ENCODE data around the gene ILF3. TPM values are rescaled to one million over a fixed set of nuclear protein-coding genes. Genes with fewer than 3 reads are reported as not detected.

ILF3 gene
- total and polyA plus RNA-seq, 2 donors (not counting 1 experiment from before 2014, with no cell fraction given) = 78.4 to 109 TPM

DNA sequence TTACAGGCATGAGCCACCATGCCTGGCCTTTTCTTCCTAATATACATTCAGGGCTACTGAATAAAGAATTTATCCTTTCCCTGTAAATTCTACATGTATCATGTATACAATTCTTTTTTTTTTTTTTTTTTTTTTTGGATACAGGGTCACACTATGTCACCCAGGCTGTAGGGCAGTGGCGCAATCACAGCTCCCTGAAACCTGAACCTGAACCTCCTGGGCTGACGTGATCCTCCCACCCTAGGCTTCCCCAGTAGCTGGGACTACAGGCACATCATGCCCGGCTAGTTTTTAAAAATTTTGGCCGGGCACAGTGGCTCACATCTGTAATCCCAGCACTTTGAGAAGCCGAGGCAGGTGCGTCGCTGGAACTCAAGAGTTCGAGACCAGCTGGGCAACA is 35.3 kb upstream of the ILF3 start:
- no peaks in the 10 kb centered on the region for H4K20me1 ChIP-seq (ENCODE audit: control insufficient read depth, extremely low read depth, insufficient read depth, low read length)
- H3K27me3 ChIP-seq (ENCODE audit: control insufficient read depth, insufficient read depth, low read length) = no peaks in the 10 kb centered on the region
- no peak for TF ChIP-seq EZH2 (IDR thresholded peaks at IDR 0.05; ENCODE audit: low read length, missing control alignments)
- TF ChIP-seq, protein P1, sequence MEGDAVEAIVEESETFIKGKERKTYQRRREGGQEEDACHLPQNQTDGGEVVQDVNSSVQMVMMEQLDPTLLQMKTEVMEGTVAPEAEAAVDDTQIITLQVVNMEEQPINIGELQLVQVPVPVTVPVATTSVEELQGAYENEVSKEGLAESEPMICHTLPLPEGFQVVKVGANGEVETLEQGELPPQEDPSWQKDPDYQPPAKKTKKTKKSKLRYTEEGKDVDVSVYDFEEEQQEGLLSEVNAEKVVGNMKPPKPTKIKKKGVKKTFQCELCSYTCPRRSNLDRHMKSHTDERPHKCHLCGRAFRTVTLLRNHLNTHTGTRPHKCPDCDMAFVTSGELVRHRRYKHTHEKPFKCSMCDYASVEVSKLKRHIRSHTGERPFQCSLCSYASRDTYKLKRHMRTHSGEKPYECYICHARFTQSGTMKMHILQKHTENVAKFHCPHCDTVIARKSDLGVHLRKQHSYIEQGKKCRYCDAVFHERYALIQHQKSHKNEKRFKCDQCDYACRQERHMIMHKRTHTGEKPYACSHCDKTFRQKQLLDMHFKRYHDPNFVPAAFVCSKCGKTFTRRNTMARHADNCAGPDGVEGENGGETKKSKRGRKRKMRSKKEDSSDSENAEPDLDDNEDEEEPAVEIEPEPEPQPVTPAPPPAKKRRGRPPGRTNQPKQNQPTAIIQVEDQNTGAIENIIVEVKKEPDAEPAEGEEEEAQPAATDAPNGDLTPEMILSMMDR (conservative IDR thresholded peaks at IDR 0.05 in 1 of 2, IDR thresholded peaks at IDR 0.05 in 1 of 2; ENCODE audit: low read depth in 1 of 2, low read length in 2 of 2) = no peak
- no peak for DNase-seq (ENCODE audit: low read depth in 2 of 2)
- no peak overlapping the region for H3K4me2 ChIP-seq (ENCODE audit: extremely low read depth, insufficient read depth, low read length)
- H2AFZ ChIP-seq (ENCODE audit: low read length) = no peak overlapping the region
- peaks cover 6% of the 10 kb centered on the region for H3K4me1 ChIP-seq (ENCODE audit: control insufficient read depth, extremely low read depth, insufficient read depth, low read length)
- no peaks in the 10 kb centered on the region for H3K9me3 ChIP-seq (ENCODE audit: control insufficient read depth, insufficient read depth, low read depth, low read length)
- no peak overlapping the region for H3K27ac ChIP-seq (ENCODE audit: insufficient read depth, low read length)
- H3K36me3 ChIP-seq (ENCODE audit: control insufficient read depth, insufficient read depth, low read length) = no peaks in the 10 kb centered on the region
- H3K4me3 ChIP-seq (replicated peaks in 1 of 4; ENCODE audit: control extremely low read depth in 1 of 4, insufficient read depth in 1 of 4, low read depth in 3 of 4, low read length in 4 of 4) = no peak overlapping the region
- H3K9ac ChIP-seq (ENCODE audit: insufficient read depth, low read length) = no peak overlapping the region
- peaks cover 10% of the 10 kb centered on the region for H3K79me2 ChIP-seq (ENCODE audit: control insufficient read depth, insufficient read depth, low read length)

DNA sequence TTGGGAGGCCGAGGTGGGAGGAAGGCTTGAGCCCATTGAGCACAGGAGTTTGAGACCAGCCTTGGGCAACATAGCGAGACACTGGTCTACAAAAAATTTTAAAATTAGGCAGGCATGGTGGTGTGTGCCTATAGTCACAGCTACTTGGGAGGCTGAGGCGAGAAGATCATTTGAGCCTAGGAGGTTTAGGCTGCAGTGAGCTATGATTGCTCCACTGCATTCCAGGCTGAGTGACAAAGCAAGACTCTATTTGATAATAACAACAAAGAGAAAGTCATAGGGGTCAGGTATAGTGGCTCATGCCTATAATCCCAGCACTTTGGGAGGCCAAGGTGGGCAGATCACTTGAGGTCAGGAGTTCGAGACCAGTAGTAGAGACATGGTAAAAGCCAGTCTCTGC is 33.4 kb upstream of the ILF3 start:
- H3K4me3 ChIP-seq (replicated peaks in 1 of 4; ENCODE audit: control extremely low read depth in 1 of 4, insufficient read depth in 1 of 4, low read depth in 3 of 4, low read length in 4 of 4) = no peak overlapping the region
- no peaks in the 10 kb centered on the region for H3K27me3 ChIP-seq (ENCODE audit: control insufficient read depth, insufficient read depth, low read length)
- H2AFZ ChIP-seq (ENCODE audit: low read length) = no peak overlapping the region
- no peak for DNase-seq (ENCODE audit: low read depth in 2 of 2)
- no peaks in the 10 kb centered on the region for H3K9me3 ChIP-seq (ENCODE audit: control insufficient read depth, insufficient read depth, low read depth, low read length)
- TF ChIP-seq, protein P1 (conservative IDR thresholded peaks at IDR 0.05 in 1 of 2, IDR thresholded peaks at IDR 0.05 in 1 of 2; ENCODE audit: low read depth in 1 of 2, low read length in 2 of 2) = no peak
- no peak for TF ChIP-seq EZH2 (IDR thresholded peaks at IDR 0.05; ENCODE audit: low read length, missing control alignments)
- H3K9ac ChIP-seq (ENCODE audit: insufficient read depth, low read length) = no peak overlapping the region
- H3K4me1 ChIP-seq (ENCODE audit: control insufficient read depth, extremely low read depth, insufficient read depth, low read length) = peaks cover 9% of the 10 kb centered on the region
- peaks cover 6% of the 10 kb centered on the region for H3K79me2 ChIP-seq (ENCODE audit: control insufficient read depth, insufficient read depth, low read length)
- H3K4me2 ChIP-seq (ENCODE audit: extremely low read depth, insufficient read depth, low read length) = no peak overlapping the region
- no peaks in the 10 kb centered on the region for H3K36me3 ChIP-seq (ENCODE audit: control insufficient read depth, insufficient read depth, low read length)
- no peaks in the 10 kb centered on the region for H4K20me1 ChIP-seq (ENCODE audit: control insufficient read depth, extremely low read depth, insufficient read depth, low read length)
- H3K27ac ChIP-seq (ENCODE audit: insufficient read depth, low read length) = no peak overlapping the region

DNA sequence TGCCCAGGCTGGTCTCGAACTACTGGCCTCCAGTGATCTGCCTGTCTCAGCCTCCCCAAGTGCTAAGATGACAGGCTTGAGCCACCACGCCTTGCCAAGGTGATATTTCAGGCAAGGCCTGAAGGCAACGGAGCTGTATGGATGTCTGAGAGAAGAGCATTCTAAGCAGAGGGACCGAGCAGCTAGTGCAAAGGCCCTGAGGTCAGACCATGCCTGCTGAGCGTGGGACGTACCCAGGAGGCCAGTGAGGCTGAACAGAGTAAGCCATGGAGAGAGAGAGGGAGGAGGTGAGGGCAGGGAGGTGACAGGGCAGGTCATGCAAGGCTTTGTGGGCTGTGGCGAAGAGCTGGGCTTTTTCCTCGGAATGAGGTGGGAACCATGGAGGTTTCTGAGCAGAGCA is 32.2 kb upstream of the ILF3 start:
- Histone ChIP-seq H3K4me2 (ENCODE audit: extremely low read depth, insufficient read depth, low read length) (no peak overlapping the region), H3K9ac (ENCODE audit: insufficient read depth, low read length) (no peak overlapping the region), H3K79me2 (ENCODE audit: control insufficient read depth, insufficient read depth, low read length) (peaks cover 5% of the 10 kb centered on the region), H2AFZ (ENCODE audit: low read length) (no peak overlapping the region), H3K27me3 (ENCODE audit: control insufficient read depth, insufficient read depth, low read length) (no peaks in the 10 kb centered on the region), H3K9me3 (ENCODE audit: control insufficient read depth, insufficient read depth, low read depth, low read length) (no peaks in the 10 kb centered on the region), H3K36me3 (ENCODE audit: control insufficient read depth, insufficient read depth, low read length) (no peaks in the 10 kb centered on the region), H3K27ac (ENCODE audit: insufficient read depth, low read length) (no peak overlapping the region), H4K20me1 (ENCODE audit: control insufficient read depth, extremely low read depth, insufficient read depth, low read length) (no peaks in the 10 kb centered on the region), H3K4me1 (ENCODE audit: control insufficient read depth, extremely low read depth, insufficient read depth, low read length) (peaks cover 11% of the 10 kb centered on the region), H3K4me3 (replicated peaks in 1 of 4; ENCODE audit: control extremely low read depth in 1 of 4, insufficient read depth in 1 of 4, low read depth in 3 of 4, low read length in 4 of 4) (no peak overlapping the region)
- TF ChIP-seq, protein P1 (conservative IDR thresholded peaks at IDR 0.05 in 1 of 2, IDR thresholded peaks at IDR 0.05 in 1 of 2; ENCODE audit: low read depth in 1 of 2, low read length in 2 of 2) = no peak
- TF ChIP-seq EZH2 (IDR thresholded peaks at IDR 0.05; ENCODE audit: low read length, missing control alignments) = no peak
- no peak for DNase-seq (ENCODE audit: low read depth in 2 of 2)
